GM12872 (cell line): Measurements from ENCODE around the gene GYG2.

ENCODE experiments used
- CTCF ChIP-seq: IDR thresholded peaks from 3 replicates; pipeline ENCODE4 v1.5.1; 2011; ENCODE audit warnings: low read depth, mild to moderate bottlenecking, low read length, moderate library complexity; ENCODE audit not compliant: insufficient read depth

Gene GYG2

GRCh38 chrX:2871831-2872230 is 43.1 kb downstream of the GYG2 start:
- TF ChIP-seq CTCF, result no peak

- no peak for TF ChIP-seq CTCF
Observed at GRCh38 chrX:2872671-2873277, 44.0 kb downstream of the GYG2 start.

GRCh38 chrX:2874222-2875135 is 45.7 kb downstream of the GYG2 start:
- no peak for TF ChIP-seq CTCF

GRCh38 chrX:2875136-2875481 is 46.4 kb downstream of the GYG2 start:
- no peak for TF ChIP-seq CTCF

GRCh38 chrX:2875798-2876399 is 47.2 kb downstream of the GYG2 start:
- TF ChIP-seq CTCF, result 0 out of 3 replicates have a peak, but pooled peaks have one; percentile 25

GRCh38 chrX:2878563-2878962 is 49.8 kb downstream of the GYG2 start:
- TF ChIP-seq CTCF, result no peak

- TF ChIP-seq CTCF, result no peak
Observed at GRCh38 chrX:2879670-2880069, 50.9 kb downstream of the GYG2 start.
